ENCODE results near the gene TMEM40. TPM values are rescaled to one million over a fixed set of nuclear protein-coding genes. Genes with fewer than 3 reads are reported as not detected.

Gene TMEM40
- total and polyA plus RNA-seq, 2 experiments from 2014 or later, result 0.14 to 0.48 TPM

- TF ChIP-seq CTCF (conservative IDR thresholded peaks at IDR 0.05; ENCODE audit: low read depth in 2 of 2), result no peak
- no peak for TF ChIP-seq STAT1 (IDR thresholded peaks at IDR 0.05; ENCODE audit: unreplicated experiment)
- no peak for TF ChIP-seq ZNF331 (CRISPR knock-in tag; IDR thresholded peaks at IDR 0.05; ENCODE audit: low read depth)
- no peak for TF ChIP-seq CREB1 (CRISPR knock-in tag; IDR thresholded peaks at IDR 0.05; ENCODE audit: low read depth)
- TF ChIP-seq REST (IDR thresholded peaks at IDR 0.05; ENCODE audit: unreplicated experiment), result no peak
Measured at GRCh38 chr3:12719541-12719940, 39.5 kb downstream of the TMEM40 start (continued).

GRCh38 chr3:12716605-12717151 is 42.4 kb downstream of the TMEM40 start:
- no peak for ATAC-seq
- Mint-ChIP-seq H3K27me3 (ENCODE audit: insufficient read depth, low read depth, poor library complexity) (peaks cover 7% of the 10 kb centered on the region), H3K4me1 (peaks cover 2% of the 10 kb centered on the region; the same call in 2 of the 3 replicates), H3K36me3 (ENCODE audit: low read depth) (no peaks in the 10 kb centered on the region), H3K27ac (no peak overlapping the region), H3K4me3 (no peak overlapping the region), H3K9me3 (no peaks in the 10 kb centered on the region)
- Histone ChIP-seq H3K4me3 (no peak overlapping the region), H3K36me3 (ENCODE audit: insufficient read depth) (no peaks in the 10 kb centered on the region), H3K79me2 (replicated peaks; ENCODE audit: insufficient read depth) (no peaks in the 10 kb centered on the region), H3K4me2 (no peak overlapping the region), H2AFZ (0 out of 2 replicates have a peak overlapping the region, but pooled peaks have one; percentile 59), H3K9me2 (ENCODE audit: insufficient read depth) (no peaks in the 10 kb centered on the region; the same call in 1 of the 2 replicates), H3K27ac (ENCODE audit: low read depth) (no peak overlapping the region), H4K20me1 (replicated peaks; ENCODE audit: insufficient read depth) (no peaks in the 10 kb centered on the region), H3K27me3 (ENCODE audit: insufficient read depth) (no peaks in the 10 kb centered on the region), H3F3A (replicated peaks; ENCODE audit: low read depth) (no peaks in the 10 kb centered on the region), H3K4me1 (ENCODE audit: insufficient read depth) (no peaks in the 10 kb centered on the region)
- no peak for DNase-seq (ENCODE audit: low spot score)
- no peak for TF ChIP-seq ZNF331 (CRISPR knock-in tag; IDR thresholded peaks at IDR 0.05; ENCODE audit: low read depth)
- no peak for TF ChIP-seq CTCF (conservative IDR thresholded peaks at IDR 0.05; ENCODE audit: low read depth in 2 of 2)
- TF ChIP-seq EZH2 (IDR thresholded peaks at IDR 0.05; ENCODE audit: low read depth, unreplicated experiment), result no peak
- TF ChIP-seq JUNB (IDR thresholded peaks at IDR 0.05; ENCODE audit: unreplicated experiment), result no peak

Measured in GM23338 (cell line).